GM12892 (cell line): Measurements from ENCODE around the gene TNNC2.

ENCODE experiments used
- DNase-seq: peaks from one replicate; pipeline ENCODE4 v3.0.0; 2011; ENCODE audit not compliant: insufficient read length
- FAIRE-seq: peaks from 2 replicates; lab custom pipeline; 2011; peaks lifted over from hg19 to GRCh38; lab: Jason Lieb, UNC
- POLR2A ChIP-seq: IDR thresholded peaks from 2 replicates; pipeline ENCODE4 v1.6.1; 2011; ENCODE audit warnings: low read depth, low read length, control low read depth
- POLR2AphosphoS5 ChIP-seq: IDR thresholded peaks from 2 replicates; pipeline ENCODE4 v1.6.1; 2011; ENCODE audit warnings: low read depth, low read length, control low read depth
- TAF1 ChIP-seq: IDR thresholded peaks from 2 replicates; pipeline ENCODE4 v1.6.1; 2011; ENCODE audit warnings: low read depth, mild to moderate bottlenecking, control low read depth, low read length, borderline replicate concordance

TNNC2 gene

DNA sequence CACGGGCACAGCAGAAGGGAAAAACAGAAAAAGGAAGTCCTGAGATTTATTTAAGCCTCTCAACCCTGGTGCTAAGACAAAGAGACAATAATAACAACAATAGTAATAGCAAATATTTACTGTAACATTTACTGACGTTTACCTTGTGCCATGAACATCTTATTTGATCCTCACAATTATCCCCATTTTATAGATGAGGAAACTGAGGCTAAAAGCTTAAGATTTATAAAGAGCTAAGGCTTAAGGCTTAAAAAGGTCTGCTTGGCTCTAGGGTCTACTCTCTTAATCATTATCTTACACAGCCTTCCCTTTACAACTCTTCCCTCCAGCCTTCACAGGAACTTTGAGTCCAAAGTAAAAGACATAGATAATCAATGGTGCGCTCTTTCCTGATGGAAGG lies 38.8 kb downstream of the TNNC2 start:
- no peak for DNase-seq
- TF ChIP-seq TAF1 (no peak), POLR2A (no peak), POLR2AphosphoS5 (no peak)

GRCh38 chr20:45783656-45784294 lies 43.3 kb downstream of the TNNC2 start:
- FAIRE-seq (no peak), DNase-seq (no peak)
- no peak for TF ChIP-seq TAF1
- no peak for TF ChIP-seq POLR2A
- no peak for TF ChIP-seq POLR2AphosphoS5

More for the DNA sequence above, 38.8 kb downstream of the TNNC2 start:
- no peak for FAIRE-seq

DNA sequence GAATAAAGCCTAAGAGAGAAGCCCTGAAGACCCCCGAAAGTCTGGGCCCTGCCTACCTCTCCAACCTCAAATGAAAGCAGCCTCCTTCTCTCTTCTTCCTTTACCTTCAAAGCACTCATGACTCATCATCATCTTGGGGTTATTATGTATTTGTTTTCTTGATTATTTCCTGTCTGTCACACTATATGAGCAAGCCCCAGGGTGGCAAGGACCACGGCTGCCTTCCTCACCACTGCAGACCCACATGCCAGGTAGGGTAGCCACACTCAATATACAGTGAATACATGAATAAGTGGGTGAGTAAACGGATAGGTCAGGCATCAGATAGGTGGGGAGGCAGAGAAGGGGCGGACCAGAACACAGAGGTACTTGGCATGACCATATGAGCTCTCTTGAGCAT lies 44.2 kb downstream of the TNNC2 start:
- no peak for FAIRE-seq
- no peak for DNase-seq
- TF ChIP-seq POLR2AphosphoS5 = no peak
- no peak for TF ChIP-seq TAF1
- no peak for TF ChIP-seq POLR2A

DNA sequence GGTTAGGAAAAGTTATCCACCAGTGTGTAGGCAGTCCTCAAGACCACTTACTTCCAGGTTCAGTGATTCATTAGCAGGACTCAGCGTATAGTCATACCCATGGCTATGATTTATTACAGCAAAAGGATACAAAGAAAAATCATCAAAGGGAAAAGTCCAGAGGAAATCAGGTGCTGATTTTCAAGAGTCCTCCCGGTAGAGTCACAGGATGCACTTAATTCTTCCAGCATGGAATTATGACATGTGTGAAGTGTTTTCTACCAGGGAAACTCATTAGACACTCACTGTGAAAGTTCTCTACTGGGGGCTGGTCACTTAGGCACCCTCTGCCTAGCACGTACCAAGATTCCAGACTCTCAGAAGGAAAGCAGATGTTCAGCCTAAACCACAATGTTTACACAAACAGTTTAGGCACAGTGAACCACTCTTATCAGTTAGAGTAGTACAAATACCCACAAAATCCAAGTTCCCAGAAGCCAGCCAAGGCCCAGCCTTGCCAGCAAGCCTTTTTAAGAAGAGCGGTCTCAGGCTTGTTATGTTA lies 45.7 kb downstream of the TNNC2 start:
- FAIRE-seq (no peak), DNase-seq (no peak)
- no peak for TF ChIP-seq POLR2AphosphoS5

GRCh38 chr20:45780159-45780558 lies 47.0 kb downstream of the TNNC2 start:
- TF ChIP-seq TAF1 = no peak
- DNase-seq = no peak
- FAIRE-seq = no peak

- FAIRE-seq (no peak), DNase-seq (no peak)
- TF ChIP-seq TAF1 (no peak), POLR2A (no peak), POLR2AphosphoS5 (no peak)
Observed at GRCh38 chr20:45779011-45779915, 47.8 kb downstream of the TNNC2 start.

- DNase-seq (no peak), FAIRE-seq (no peak)
- TF ChIP-seq TAF1 (no peak), POLR2A (no peak), POLR2AphosphoS5 (no peak)
Observed at GRCh38 chr20:45776931-45777330, 50.2 kb downstream of the TNNC2 start.

- FAIRE-seq (no peak), DNase-seq (no peak)
- no peak for TF ChIP-seq POLR2AphosphoS5
- TF ChIP-seq TAF1 = no peak
- no peak for TF ChIP-seq POLR2A
Observed at GRCh38 chr20:45775411-45775810, 51.7 kb downstream of the TNNC2 start.

GRCh38 chr20:45774945-45775344 lies 52.2 kb downstream of the TNNC2 start:
- no peak for TF ChIP-seq TAF1
- DNase-seq = no peak
- no peak for FAIRE-seq
